Gastrocnemius medialis (tissue), 4 donors: ENCODE measurements around the gene MPZL3.

ENCODE experiments used
- CTCF ChIP-seq, 5 experiments: fragments of 450-650 bp in 3 of 5; fragments of 200-600 bp in 2 of 5; sonication (generic) in 2 of 5; IDR thresholded peaks in 4 of 5; conservative IDR thresholded peaks in 1 of 5; 1 replicate in 4 of 5; 2 replicates in 1 of 5; pipeline ENCODE4 v1.5.1; 2016 to 2019; ENCODE audit warnings: antibody characterized with exemption in 5 of 5, mild to moderate bottlenecking in 3 of 5, moderate library complexity in 3 of 5
- POLR2A ChIP-seq, 2 donors: fragments of 450-650 bp; IDR thresholded peaks; one replicate each; pipeline ENCODE4 v1.6.1; 2017; ENCODE audit warnings: antibody characterized with exemption in 2 of 2, mild to moderate bottlenecking in 2 of 2, moderate library complexity in 2 of 2

GRCh38 chr11:118194835-118195627, 57.1 kb downstream of the MPZL3 start:
- no peak for TF ChIP-seq POLR2A (IDR thresholded peaks at IDR 0.05)
- TF ChIP-seq CTCF (IDR thresholded peaks at IDR 0.05 in 4 of 5, conservative IDR thresholded peaks at IDR 0.05 in 1 of 5), result no peak
